Medulla oblongata (tissue), 1 donor: ENCODE measurements around the gene ULBP2.
"Not testable (repeated sequence)": the region's sequence is repeated elsewhere in the genome, so short reads cannot be mapped to it uniquely, and the experiment has no call there.

ENCODE experiments used
- DNase-seq: peaks from one replicate; pipeline ENCODE4 v3.0.0-alpha.2; 2015; ENCODE audit errors: extremely low spot score

ULBP2 gene

GRCh38 chr6:149908480-149908879, 33.3 kb upstream of the ULBP2 start:
- not testable (repeated sequence) for DNase-seq

- DNase-seq, result no peak
Observed at GRCh38 chr6:149909701-149910470, 31.9 kb upstream of the ULBP2 start.

- no peak for DNase-seq
Observed at GRCh38 chr6:149910721-149911151, 31.1 kb upstream of the ULBP2 start.

- not testable (repeated sequence) for DNase-seq
Observed at GRCh38 chr6:149912680-149913079, 29.1 kb upstream of the ULBP2 start.

GRCh38 chr6:149913085-149913484, 28.7 kb upstream of the ULBP2 start:
- DNase-seq, result no peak

GRCh38 chr6:149913540-149914240, 28.1 kb upstream of the ULBP2 start:
- no peak for DNase-seq

GRCh38 chr6:149915970-149916865, 25.6 kb upstream of the ULBP2 start:
- DNase-seq, result no peak

GRCh38 chr6:149917679-149918078, 24.1 kb upstream of the ULBP2 start:
- no peak for DNase-seq

GRCh38 chr6:149918151-149918905, 23.5 kb upstream of the ULBP2 start:
- DNase-seq, result no peak

GRCh38 chr6:149919126-149919833, 22.5 kb upstream of the ULBP2 start:
- DNase-seq, result not testable (repeated sequence)

GRCh38 chr6:149919834-149920225, 22.0 kb upstream of the ULBP2 start:
- DNase-seq, result no peak

- no peak for DNase-seq
Observed at GRCh38 chr6:149921361-149921760, 20.5 kb upstream of the ULBP2 start.

GRCh38 chr6:149922091-149922490, 19.7 kb upstream of the ULBP2 start:
- DNase-seq, result not testable (repeated sequence)

- peak; percentile 89 for DNase-seq
Observed at GRCh38 chr6:149922642-149923326, 19.0 kb upstream of the ULBP2 start, which contains the start of gene RAET1G. Gene RAET1G, minus strand, starts transcription at chr6:149923121. Its CDS starts 111 bp downstream, at chr6:149923010.

- no peak for DNase-seq
Observed at GRCh38 chr6:149923327-149923986, 18.4 kb upstream of the ULBP2 start.

GRCh38 chr6:149924206-149924932, 17.4 kb upstream of the ULBP2 start:
- DNase-seq, result no peak

- no peak for DNase-seq
Observed at GRCh38 chr6:149924933-149925252, 16.9 kb upstream of the ULBP2 start.

- DNase-seq, result no peak
Observed at GRCh38 chr6:149925253-149925973, 16.4 kb upstream of the ULBP2 start.
